CD4-positive, CD25-positive, alpha-beta regulatory T cell (primary cell): ENCODE data around the gene PHPT1. TPM values are rescaled to one million over a fixed set of nuclear protein-coding genes. Genes with fewer than 3 reads are reported as not detected.
"Not testable (repeated sequence)": the region's sequence is repeated elsewhere in the genome, so short reads cannot be mapped to it uniquely, and the experiment has no call there.

Experiments
- ATAC-seq, 2 donors: fragments of 150-1000 bp; cut with Tn5 transposase; one replicate each; pipeline ENCODE4 v1.10.0; 2021; ENCODE audit warnings: low read depth in 2 of 2, moderate number of reproducible peaks in 2 of 2, moderate library complexity in 1 of 2
- DNase-seq, 3 donors: peaks; one replicate each; pipeline versions ENCODE4 v3.0.0 to v3.0.0-alpha.2; 2012 to 2022; ENCODE audit warnings: mixed read lengths in 1 of 3
- H3K27ac ChIP-seq: one replicate; pipeline ENCODE4 v1.7.0; 2013; ENCODE audit warnings: mild to moderate bottlenecking, low read length; ENCODE audit not compliant: insufficient read depth, poor library complexity, severe bottlenecking
- H3K27me3 ChIP-seq: one replicate; pipeline ENCODE4 v1.7.0; 2013; ENCODE audit warnings: low read length; ENCODE audit not compliant: control insufficient read depth, insufficient read depth
- H3K36me3 ChIP-seq: one replicate; pipeline ENCODE4 v1.7.0; 2013; ENCODE audit warnings: mild to moderate bottlenecking, low read length, moderate library complexity; ENCODE audit not compliant: control insufficient read depth, insufficient read depth
- H3K4me1 ChIP-seq: 2 replicates; pipeline ENCODE4 v1.7.0; 2013; ENCODE audit warnings: mild to moderate bottlenecking, low read length; ENCODE audit not compliant: insufficient read depth, control insufficient read depth, poor library complexity, severe bottlenecking
- H3K4me3 ChIP-seq: one replicate; pipeline ENCODE4 v1.7.0; 2013; ENCODE audit warnings: low read depth, mild to moderate bottlenecking, low read length, moderate library complexity
- H3K9me3 ChIP-seq, 2 experiments: 1 replicate in 1 of 2; 2 replicates in 1 of 2; pipeline ENCODE4 v1.7.0; 2013; ENCODE audit warnings: low read length in 2 of 2, mild to moderate bottlenecking in 1 of 2, moderate library complexity in 1 of 2; ENCODE audit not compliant: control insufficient read depth in 2 of 2
- H3K27ac Mint-ChIP-seq, 3 donors: one replicate each; pipeline ENCODE4 v1.8.0; 2020 to 2022; ENCODE audit warnings: mild to moderate bottlenecking in 3 of 3, mixed read lengths in 3 of 3, moderate library complexity in 2 of 3
- H3K27me3 Mint-ChIP-seq: one replicate; pipeline ENCODE4 v1.8.0; 2022; ENCODE audit warnings: mild to moderate bottlenecking, mixed read lengths
- H3K36me3 Mint-ChIP-seq: one replicate; pipeline ENCODE4 v1.8.0; 2020; ENCODE audit warnings: mixed read lengths
- H3K4me1 Mint-ChIP-seq, 4 donors: one replicate each; pipeline ENCODE4 v1.8.0; 2020 to 2022; ENCODE audit warnings: mixed read lengths in 4 of 4, mild to moderate bottlenecking in 1 of 4
- H3K4me3 Mint-ChIP-seq, 4 donors: one replicate each; pipeline ENCODE4 v1.8.0; 2020 to 2022; ENCODE audit warnings: mild to moderate bottlenecking in 4 of 4, mixed read lengths in 4 of 4, moderate library complexity in 3 of 4
- H3K9me3 Mint-ChIP-seq, 7 donors: one replicate each; pipeline ENCODE4 v1.8.0; 2020 to 2022; ENCODE audit warnings: mixed read lengths in 7 of 7, mild to moderate bottlenecking in 3 of 7, moderate library complexity in 2 of 7
- polyA plus RNA-seq, 4 donors: library from polyadenylated mRNA; unstranded; fragments of 300-500 nt; fragmentation: Illumina TruSeq; gene quantifications; one replicate each; pipeline ENCODE4 v1.2.3, GENCODE V29; 2021
- total RNA-seq: library from RNA; stranded (reverse); gene quantifications from one replicate; pipeline ENCODE4 v1.2.3, GENCODE V29; 2022

The PHPT1 gene
- total and polyA plus RNA-seq, 5 donors from 2014 or later, result 33.7 to 95.8 (median 80.1) TPM

DNA sequence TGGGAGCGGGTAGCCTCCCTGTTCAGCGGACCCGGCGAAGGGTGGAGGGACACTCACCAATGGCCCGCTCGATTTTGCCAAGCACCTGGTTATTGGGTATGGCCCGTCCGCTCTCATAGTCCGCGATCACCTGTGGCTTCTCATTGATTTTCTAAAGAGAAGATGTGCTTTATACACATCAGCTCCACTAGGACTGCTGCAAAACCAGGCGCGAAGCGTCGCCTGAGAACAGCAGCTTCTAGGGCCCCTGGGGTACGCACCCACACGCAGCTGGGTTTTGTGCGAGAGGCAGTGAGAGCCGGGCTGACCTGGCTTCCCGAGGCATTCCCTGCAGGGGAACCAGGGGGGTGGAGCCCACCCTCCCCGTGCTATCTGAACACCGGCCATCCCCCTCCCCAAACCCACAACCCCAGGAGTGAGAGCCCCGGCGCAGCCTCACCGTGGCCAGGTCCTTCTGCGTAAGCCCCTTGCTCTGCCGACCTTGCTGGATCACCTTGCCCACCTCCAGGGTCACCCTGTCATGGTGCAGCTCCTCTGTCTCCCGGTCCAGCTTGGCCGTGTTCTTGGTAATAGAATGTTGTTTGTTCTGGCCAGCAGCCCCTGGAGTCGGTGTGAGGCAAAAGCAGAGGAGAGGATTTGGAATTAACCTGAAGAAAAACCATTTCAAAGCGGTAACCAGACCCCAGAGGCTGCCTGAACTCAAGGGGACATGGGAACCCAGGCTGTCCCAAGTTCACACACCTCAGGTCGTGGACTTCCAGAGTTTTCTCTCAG is 13.8 kb downstream of the PHPT1 start:
- ATAC-seq, result no peak
- DNase-seq, result no peak
- no peaks in the 10 kb centered on the region for H3K27me3 Mint-ChIP-seq
- H3K4me1 Mint-ChIP-seq, result peaks cover 0 to 22% (median 10%) of the 10 kb centered on the region in 4 donors
- no peaks in the 10 kb centered on the region for H3K9me3 ChIP-seq
- no peak overlapping the region for H3K27ac Mint-ChIP-seq
- no peaks in the 10 kb centered on the region for H3K27me3 ChIP-seq
- H3K27ac ChIP-seq, result no peak overlapping the region
- H3K4me1 ChIP-seq, result peaks cover 11% of the 10 kb centered on the region
- H3K9me3 Mint-ChIP-seq, result peaks cover 0 to 1% (median 0%) of the 10 kb centered on the region in 7 donors
- H3K4me3 ChIP-seq, result no peak overlapping the region
- peak overlapping the region in 1 of 4 donors; percentile 5 for H3K4me3 Mint-ChIP-seq
- H3K36me3 ChIP-seq, result peaks cover 28% of the 10 kb centered on the region
- peaks cover 10% of the 10 kb centered on the region for H3K36me3 Mint-ChIP-seq

DNA sequence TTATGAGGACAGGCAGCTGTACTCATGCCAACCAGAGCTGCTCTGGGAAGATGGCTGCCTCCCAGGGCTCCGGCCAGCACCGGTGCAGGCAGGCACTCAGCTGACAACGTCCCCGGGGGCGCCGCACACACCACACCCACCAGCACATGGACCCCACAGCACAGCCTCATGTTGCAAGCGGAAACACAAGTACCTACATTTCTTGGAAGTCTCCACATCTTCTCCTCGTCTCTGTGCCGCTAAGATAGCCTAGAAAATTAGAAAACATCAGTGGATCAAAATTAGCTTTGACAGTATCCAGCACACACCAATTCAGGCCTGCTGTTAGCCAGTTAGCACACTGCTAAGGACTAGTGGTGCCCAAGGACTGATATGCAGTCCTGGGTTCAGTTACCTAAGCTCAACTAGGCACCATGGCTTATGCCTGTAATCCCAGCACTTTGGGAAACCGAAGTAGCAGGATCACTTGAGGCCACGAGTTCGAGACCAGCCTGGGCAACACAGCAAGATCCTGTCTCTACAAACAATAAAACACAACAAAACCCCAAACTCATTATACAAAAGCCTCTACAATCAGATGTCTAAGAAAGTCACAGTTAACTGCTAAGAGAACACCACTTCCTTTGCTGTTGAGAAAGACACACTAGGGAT is 14.5 kb downstream of the PHPT1 start:
- no peak for ATAC-seq
- no peaks in the 10 kb centered on the region for H3K27me3 ChIP-seq
- peaks cover 11% of the 10 kb centered on the region for H3K4me1 ChIP-seq
- no peak overlapping the region for H3K4me3 ChIP-seq
- Mint-ChIP-seq H3K27me3 (no peaks in the 10 kb centered on the region), H3K27ac (no peak overlapping the region), H3K4me3 (peak overlapping the region in 3 of 4 donors; percentile 5 to 54 (median 46)), H3K9me3 (peaks cover 0 to 1% (median 0%) of the 10 kb centered on the region in 7 donors), H3K36me3 (peaks cover 10% of the 10 kb centered on the region), H3K4me1 (peaks cover 0 to 22% (median 10%) of the 10 kb centered on the region in 4 donors)
- no peak overlapping the region for H3K27ac ChIP-seq
- no peaks in the 10 kb centered on the region for H3K9me3 ChIP-seq
- no peak for DNase-seq
- peaks cover 28% of the 10 kb centered on the region for H3K36me3 ChIP-seq

DNA sequence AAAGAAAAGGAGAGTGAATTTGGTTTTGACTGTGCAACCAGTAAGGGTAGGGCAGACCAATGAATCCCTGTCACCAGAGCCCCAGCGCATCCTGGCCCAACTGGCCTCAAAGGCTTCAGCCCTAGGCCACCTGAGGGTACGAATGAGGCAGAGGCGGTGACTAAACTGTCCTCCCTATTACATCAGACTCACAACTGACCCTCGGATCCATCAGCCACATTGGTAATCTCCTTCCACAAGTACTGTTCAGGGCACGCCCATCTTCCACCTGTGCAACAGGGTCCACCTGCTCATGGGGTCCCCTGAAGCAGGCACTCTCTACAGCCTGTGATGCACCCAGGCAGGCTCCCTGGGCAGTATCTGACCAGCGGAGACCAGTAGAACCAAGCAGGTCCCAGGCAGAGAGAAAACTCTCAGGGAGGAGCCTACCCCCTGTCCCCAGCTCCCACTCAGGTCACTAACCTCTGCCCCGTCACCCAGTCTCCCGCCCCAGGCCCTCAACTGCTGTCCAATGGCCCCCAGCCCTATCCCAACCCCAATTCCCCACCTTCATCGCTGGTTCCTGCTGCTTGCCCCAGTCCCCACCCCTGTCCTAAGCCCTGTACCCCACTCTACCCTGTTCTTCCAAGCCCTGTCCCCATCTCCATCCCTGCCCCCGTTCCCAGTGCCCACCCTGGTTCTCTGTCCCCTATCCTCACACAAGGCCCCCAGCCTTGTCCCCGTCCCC is 16.0 kb downstream of the PHPT1 start:
- peaks cover 0 to 1% (median 0%) of the 10 kb centered on the region in 7 donors for H3K9me3 Mint-ChIP-seq
- H3K4me1 Mint-ChIP-seq, result peaks cover 0 to 25% (median 10%) of the 10 kb centered on the region in 4 donors
- peaks cover 28% of the 10 kb centered on the region for H3K36me3 ChIP-seq
- no peak for ATAC-seq
- DNase-seq, result no peak
- H3K27ac ChIP-seq, result peak overlapping the region; percentile 87
- H3K4me3 ChIP-seq, result peak overlapping the region; percentile 41
- peaks cover 10% of the 10 kb centered on the region for H3K36me3 Mint-ChIP-seq
- H3K27me3 ChIP-seq, result no peaks in the 10 kb centered on the region
- no peaks in the 10 kb centered on the region for H3K9me3 ChIP-seq
- no peaks in the 10 kb centered on the region for H3K27me3 Mint-ChIP-seq
- H3K4me3 Mint-ChIP-seq, result peak overlapping the region; percentile 79 to 86 (median 83)
- peaks cover 11% of the 10 kb centered on the region for H3K4me1 ChIP-seq
- H3K27ac Mint-ChIP-seq, result peak overlapping the region; percentile 26 to 78 (median 77)

DNA sequence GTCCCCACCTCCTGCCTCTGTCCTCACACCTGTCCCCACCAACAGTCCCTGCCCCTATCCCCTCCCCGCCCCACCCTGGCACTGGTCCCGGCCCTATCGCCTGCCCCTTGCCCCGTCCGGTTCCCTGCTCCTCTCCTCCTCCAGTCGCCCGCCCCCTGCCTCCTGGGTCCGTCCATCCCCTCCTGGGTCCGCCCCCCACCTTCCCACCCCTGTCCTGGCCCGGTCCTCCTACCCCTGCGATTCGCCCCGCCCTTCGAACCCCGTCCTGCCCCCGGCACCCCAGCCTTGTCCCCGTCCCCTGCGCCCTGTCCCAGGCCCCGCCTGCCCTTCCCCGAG is 16.5 kb downstream of the PHPT1 start:
- DNase-seq (no peak), ATAC-seq (peak in 1 of 2 donors; percentile 3)
- H3K4me3 Mint-ChIP-seq, result peak overlapping the region; percentile 79 to 97 (median 84)
- peaks cover 0 to 25% (median 9%) of the 10 kb centered on the region in 4 donors for H3K4me1 Mint-ChIP-seq
- Histone ChIP-seq H3K27ac (peak overlapping the region; percentile 87), H3K4me3 (peak overlapping the region; percentile 41), H3K9me3 (no peaks in the 10 kb centered on the region), H3K27me3 (no peaks in the 10 kb centered on the region), H3K4me1 (peaks cover 11% of the 10 kb centered on the region), H3K36me3 (peaks cover 28% of the 10 kb centered on the region)
- H3K9me3 Mint-ChIP-seq, result peaks cover 0 to 1% (median 0%) of the 10 kb centered on the region in 7 donors
- no peaks in the 10 kb centered on the region for H3K27me3 Mint-ChIP-seq
- H3K36me3 Mint-ChIP-seq, result peaks cover 10% of the 10 kb centered on the region
- H3K27ac Mint-ChIP-seq, result peak overlapping the region in 2 of 3 donors; percentile 77 to 81

DNA sequence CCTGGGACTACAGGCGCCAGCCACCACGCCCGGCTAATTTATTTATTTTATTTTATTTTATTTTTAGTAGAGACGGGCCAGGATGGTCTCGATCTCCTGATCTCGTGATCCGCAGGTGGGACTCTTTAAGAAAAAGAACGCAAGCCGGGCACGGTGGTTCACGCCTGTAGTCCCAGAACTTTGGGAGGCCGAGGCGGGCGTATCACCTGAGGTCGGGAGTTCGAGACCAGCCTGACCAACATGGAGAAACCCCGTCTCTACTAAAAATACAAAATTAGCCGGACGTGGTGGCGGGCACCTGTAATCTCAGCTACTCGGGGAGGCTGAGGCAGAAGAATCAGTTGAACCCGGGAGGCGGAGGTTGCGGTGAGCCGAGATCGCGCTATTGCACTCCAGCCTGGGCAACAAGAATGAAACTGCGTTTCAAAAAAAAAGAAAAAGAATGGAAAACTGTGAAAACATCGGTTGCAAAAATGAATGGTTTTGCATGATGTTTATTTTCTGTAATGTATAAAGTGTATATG is 17.8 kb downstream of the PHPT1 start:
- not testable (repeated sequence) for H3K27ac Mint-ChIP-seq

DNA sequence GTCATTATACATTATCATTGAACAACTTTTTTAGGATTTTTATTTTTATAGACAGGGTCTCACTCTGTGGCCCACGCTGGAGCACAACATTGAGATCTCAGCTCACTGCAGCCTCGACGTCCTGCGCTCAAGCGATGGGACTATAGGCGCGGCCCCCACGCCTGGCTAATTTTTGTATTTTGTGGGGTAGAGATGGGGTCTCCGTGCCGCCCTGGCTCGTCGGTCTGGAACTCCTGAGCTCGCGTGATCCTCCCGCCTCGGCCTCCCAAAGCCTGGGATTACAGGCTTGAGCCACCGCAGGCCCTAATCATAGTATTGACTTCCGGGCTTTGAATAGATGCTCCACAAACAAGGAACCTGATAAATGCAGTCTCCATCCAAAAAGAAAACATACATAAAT is 18.3 kb downstream of the PHPT1 start:
- H3K27ac ChIP-seq, result no peak overlapping the region
- peaks cover 11% of the 10 kb centered on the region for H3K4me1 ChIP-seq
- Mint-ChIP-seq H3K36me3 (peaks cover 8% of the 10 kb centered on the region), H3K4me3 (peak overlapping the region; percentile 72 to 81 (median 80)), H3K4me1 (peaks cover 0 to 25% (median 9%) of the 10 kb centered on the region in 4 donors), H3K27me3 (no peaks in the 10 kb centered on the region), H3K27ac (no peak overlapping the region), H3K9me3 (no peaks in the 10 kb centered on the region)
- DNase-seq (no peak), ATAC-seq (no peak)
- H3K4me3 ChIP-seq, result no peak overlapping the region
- no peaks in the 10 kb centered on the region for H3K27me3 ChIP-seq
- peaks cover 16% of the 10 kb centered on the region for H3K36me3 ChIP-seq
- H3K9me3 ChIP-seq, result no peaks in the 10 kb centered on the region

More for the DNA sequence above, 17.8 kb downstream of the PHPT1 start:
- not testable (repeated sequence) for H3K9me3 ChIP-seq, H3K36me3 Mint-ChIP-seq, DNase-seq, ATAC-seq, H3K27me3 Mint-ChIP-seq, H3K27me3 ChIP-seq, H3K4me3 ChIP-seq, H3K9me3 Mint-ChIP-seq
- Mint-ChIP-seq H3K4me3 (peak overlapping the region; percentile 72 to 81 (median 80)), H3K4me1 (peaks cover 0 to 25% (median 9%) of the 10 kb centered on the region in 4 donors)
- H3K36me3 ChIP-seq, result peaks cover 21% of the 10 kb centered on the region
- H3K4me1 ChIP-seq, result peaks cover 11% of the 10 kb centered on the region
- peak overlapping the region; percentile 87 for H3K27ac ChIP-seq

DNA sequence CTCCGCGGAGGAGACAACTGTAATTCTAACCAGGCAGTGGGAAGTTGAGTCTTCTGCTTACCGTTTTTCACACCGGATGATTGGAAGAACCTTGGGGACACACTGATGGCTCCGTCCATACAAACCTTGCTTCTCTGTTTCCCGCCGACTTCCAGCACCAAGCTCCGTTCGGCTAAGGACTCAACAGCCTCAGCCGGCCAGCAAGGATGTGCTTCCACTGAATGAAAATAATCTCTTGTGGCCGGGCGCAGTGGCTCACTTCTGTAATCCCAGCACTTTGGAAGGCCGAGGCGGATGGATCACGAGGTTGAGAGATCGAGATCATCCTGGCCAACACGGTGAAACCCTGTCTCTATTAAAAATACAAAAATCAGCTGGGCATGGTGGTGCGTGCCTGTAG is 18.7 kb downstream of the PHPT1 start:
- peak overlapping the region in 1 of 3 donors; percentile 75 for H3K27ac Mint-ChIP-seq
- Histone ChIP-seq H3K27me3 (no peaks in the 10 kb centered on the region), H3K27ac (no peak overlapping the region), H3K4me3 (no peak overlapping the region), H3K9me3 (no peaks in the 10 kb centered on the region), H3K4me1 (peaks cover 11% of the 10 kb centered on the region), H3K36me3 (peaks cover 11% of the 10 kb centered on the region)
- H3K27me3 Mint-ChIP-seq, result no peaks in the 10 kb centered on the region
- peaks cover 8% of the 10 kb centered on the region for H3K36me3 Mint-ChIP-seq
- H3K4me1 Mint-ChIP-seq, result peaks cover 0 to 25% (median 9%) of the 10 kb centered on the region in 4 donors
- ATAC-seq, result no peak
- H3K9me3 Mint-ChIP-seq, result no peaks in the 10 kb centered on the region
- H3K4me3 Mint-ChIP-seq, result peak overlapping the region; percentile 78 to 87 (median 81)
- no peak for DNase-seq
